ENCODE data around the gene THAP12.

- TF ChIP-seq POLR2A (IDR thresholded peaks at IDR 0.05) (no peak), CTCF (IDR thresholded peaks at IDR 0.05) (no peak)
Observed at GRCh38 chr11:76400967-76401366, 20.0 kb upstream of the THAP12 start.

Measured in lower leg skin (tissue), 3 donors.